K562 (cell line): ENCODE measurements around the gene GNG7. TPM values are rescaled to one million over a fixed set of nuclear protein-coding genes. Genes with fewer than 3 reads are reported as not detected.

Experiments used
- ATAC-seq: fragments of 200-7000 bp; cut with Tn5 transposase; 3 replicates; pipeline ENCODE4 v1.9.1; 2020; ENCODE audit warnings: moderate library complexity
- BruUV-seq: library from RNA; stranded (reverse); fragments of 400-500 nt; replicated peaks from 2 replicates; lab custom pipeline; 2021; lab: Mats Ljungman, UMichigan
- CTCF ChIA-PET: fragments of 300-600 bp; formaldehyde crosslinking; extraction: SDS; loops from one replicate; lab custom pipeline; 2021; ENCODE audit warnings: low intra/inter-chr PET ratio; lab: Yijun Ruan, JAX
- POLR2A ChIA-PET: fragments of 300-600, 350-650 bp; sonication (Branson Sonifier 250); formaldehyde crosslinking; extraction: SDS; loops from one replicate; lab custom pipeline; 2021; ENCODE audit warnings: antibody characterized with exemption, inconsistent platforms; lab: Yijun Ruan, JAX
- DNase-seq, 4 experiments: peaks; one replicate each; pipeline versions ENCODE4 v3.0.0 to v3.0.0-alpha.2; 2011 to 2018; ENCODE audit warnings: low spot score in 3 of 4, mixed read lengths in 3 of 4; ENCODE audit errors: extremely low read depth in 1 of 4
- FAIRE-seq: peaks from 2 replicates; lab custom pipeline; 2011; peaks lifted over from hg19 to GRCh38; lab: Jason Lieb, UNC
- H2AFZ ChIP-seq: 2 replicates; pipeline ENCODE4 v1.6.0; 2011; ENCODE audit warnings: low read depth, low read length, control low read depth, inconsistent platforms
- H3K27ac ChIP-seq: fragments of 200-600 bp; 3 replicates; pipeline ENCODE4 v1.8.0; 2011; ENCODE audit warnings: low read depth, mild to moderate bottlenecking, control low read depth, inconsistent platforms, low read length, moderate library complexity, mixed read lengths; ENCODE audit errors: extremely low read depth
- H3K27me3 ChIP-seq, 2 experiments: fragments of 300-600 bp in 1 of 2; 2 replicates in 1 of 2; 3 replicates in 1 of 2; pipeline versions ENCODE4 v1.6.0 to v1.8.0; 2011; ENCODE audit warnings: inconsistent platforms in 2 of 2, low read length in 2 of 2, mild to moderate bottlenecking in 1 of 2, mixed read lengths in 1 of 2, moderate library complexity in 1 of 2; ENCODE audit not compliant: control insufficient read depth in 2 of 2, insufficient read depth in 2 of 2
- H3K36me3 ChIP-seq: fragments of 300-600 bp; 3 replicates; pipeline ENCODE4 v1.8.0; 2011; ENCODE audit warnings: mild to moderate bottlenecking, low read length, inconsistent platforms; ENCODE audit not compliant: control insufficient read depth, insufficient read depth
- H3K4me1 ChIP-seq, 2 experiments: fragments of 200-600 bp in 1 of 2; replicated peaks in 1 of 2; 2 replicates in 1 of 2; 3 replicates in 1 of 2; pipeline versions ENCODE4 v1.5.1 to v1.8.0; 2011; ENCODE audit warnings: inconsistent platforms in 2 of 2, low read length in 2 of 2, mild to moderate bottlenecking in 1 of 2, mixed read lengths in 1 of 2, moderate library complexity in 1 of 2; ENCODE audit not compliant: control insufficient read depth in 2 of 2, insufficient read depth in 2 of 2
- H3K4me2 ChIP-seq: 2 replicates; pipeline ENCODE4 v1.6.1; 2011; ENCODE audit warnings: low read length, control low read depth, inconsistent platforms, mixed read lengths; ENCODE audit not compliant: insufficient read depth
- H3K4me3 ChIP-seq: fragments of 200-600 bp; sonication (generic), shearing (Covaris generic); 2 replicates; pipeline ENCODE4 v1.5.1; 2016; ENCODE audit warnings: control low read depth, inconsistent platforms
- H3K79me2 ChIP-seq: fragments of 200-600 bp; 3 replicates; pipeline ENCODE4 v1.8.0; 2011; ENCODE audit warnings: low read length, inconsistent platforms; ENCODE audit not compliant: control insufficient read depth, insufficient read depth
- H3K9ac ChIP-seq, 2 experiments: 2 replicates each; pipeline versions ENCODE4 v1.6.0 to v1.6.1; 2011; ENCODE audit warnings: low read depth in 2 of 2, low read length in 2 of 2, control low read depth in 1 of 2, inconsistent platforms in 1 of 2, mild to moderate bottlenecking in 1 of 2, mixed read lengths in 1 of 2; ENCODE audit not compliant: insufficient read depth in 1 of 2
- H3K9me1 ChIP-seq: one replicate; pipeline ENCODE4 v1.6.0; 2011; ENCODE audit warnings: inconsistent platforms, mild to moderate bottlenecking, low read length, moderate library complexity; ENCODE audit not compliant: control insufficient read depth, insufficient read depth
- H3K9me3 ChIP-seq: replicated peaks from 2 replicates; pipeline ENCODE4 v1.5.1; 2011; ENCODE audit warnings: low read depth, low read length, inconsistent platforms; ENCODE audit not compliant: control insufficient read depth, insufficient read depth
- H4K20me1 ChIP-seq: replicated peaks from 2 replicates; pipeline ENCODE4 v1.6.1; 2011; ENCODE audit warnings: low read length, inconsistent platforms, mixed read lengths; ENCODE audit not compliant: control insufficient read depth, insufficient read depth
- BHLHE40 ChIP-seq: IDR thresholded peaks from 2 replicates; pipeline ENCODE4 v1.6.1; 2011; ENCODE audit warnings: low read length, improper control_type of control experiment
- EGR1 ChIP-seq: fragments of 450-650 bp; conservative IDR thresholded peaks from 2 replicates; pipeline ENCODE4 v1.6.1; 2017; ENCODE audit warnings: mild to moderate bottlenecking
- NFIC ChIP-seq: fragments of 450-650 bp; IDR thresholded peaks from 2 replicates; pipeline ENCODE4 v1.6.1; 2017; ENCODE audit warnings: mild to moderate bottlenecking, inconsistent platforms
- RAD51 ChIP-seq: fragments of 450-650 bp; IDR thresholded peaks from 2 replicates; pipeline ENCODE4 v1.7.1; 2016; ENCODE audit warnings: low read depth, mild to moderate bottlenecking, borderline replicate concordance
- SETDB1 ChIP-seq: IDR thresholded peaks from one replicate; pipeline ENCODE4 v1.6.1; 2012; ENCODE audit warnings: low read length, control low read depth, inconsistent platforms
- ZNF165 ChIP-seq: fragments of 250-450 bp; sonication (Bioruptor Pico); IDR thresholded peaks from 2 replicates; pipeline ENCODE4 v1.4.0; 2020; ENCODE audit warnings: borderline replicate concordance
- WGBS: fragments of 100-300 bp; shearing (Covaris generic); methylation state at CpG from one replicate; pipeline ENCODE4 v1.1.6; 2016; ENCODE audit warnings: low coverage, mixed read lengths; ENCODE audit not compliant: insufficient coverage; ENCODE audit errors: missing lambda C conversion rate; 5-methylcytosine and 5-hydroxymethylcytosine counted together
- in situ Hi-C: fragments of 300-500 bp; cut with MboI; formaldehyde crosslinking; loops from 4 replicates; pipeline ENCODE4 v1.15.0; 2018; ENCODE audit warnings: inconsistent platforms, mixed read lengths
- intact Hi-C: fragments of 100-400 bp; cut with micrococcal nuclease; formaldehyde crosslinking; loops from 2 replicates; pipeline ENCODE4 v1.14.2; 2022
- polyA plus RNA-seq, 8 experiments: library from polyadenylated mRNA; depleted of rRNA in 4 of 8; stranded (reverse) in 5 of 8; unstranded in 3 of 8; fragments of >200 nt; fragmentation: Nextera tagmentation in 2 of 8; fragmentation: Illumina TruSeq in 1 of 8; extraction: Ambion mirVana in 2 of 8; extraction: Trizol in 1 of 8; gene quantifications; 2 replicates each; pipeline versions ENCODE4 v1.2.1 to v1.2.3, GENCODE V29; 2011 to 2014; ENCODE audit warnings: inconsistent platforms in 1 of 8, missing spikeins in 1 of 8
- total RNA-seq, 7 experiments: library from RNA; depleted of rRNA in 6 of 7; stranded (reverse); fragments of >200 nt in 6 of 7; fragmentation: Illumina TruSeq in 2 of 7; extraction: Trizol in 2 of 7; gene quantifications; 2 replicates each; pipeline versions ENCODE4 v1.2.1 to v1.2.3, GENCODE V29; 2011 to 2021; ENCODE audit warnings: low replicate concordance in 1 of 7

Gene GNG7
- total and polyA plus RNA-seq, 9 of the 15 experiments (the other 6 are each of a cell fraction or from before 2014, with no cell fraction given), result 0.01 to 0.20 (median 0.06) TPM; not detected in 1

GRCh38 chr19:2608602-2608922, 93.9 kb downstream of the GNG7 start (continued):
- no peak for TF ChIP-seq SETDB1

- 8% methylated on average over 38 of the region's 47 CpGs for WGBS
- Histone ChIP-seq H3K27ac (no peak overlapping the region), H3K9me3 (no peaks in the 10 kb centered on the region), H4K20me1 (no peaks in the 10 kb centered on the region), H3K4me1 (peaks cover 0 to 20% of the 10 kb centered on the region in 2 experiments; a peak in 2 of 5 replicates), H3K4me2 (no peak overlapping the region), H3K79me2 (no peaks in the 10 kb centered on the region), H3K27me3 (peaks cover 22 to 51% of the 10 kb centered on the region in 2 experiments; a peak in 4 of 5 replicates), H3K36me3 (no peaks in the 10 kb centered on the region), H3K9ac (no peak overlapping the region), H3K4me3 (no peak overlapping the region)
- in situ Hi-C loops (loop anchor here (10.0 kb wide), 1 partner anchor 453 kb away; the partner anchor contains the start of gene AP3D1), intact Hi-C loops (no loop called here)
- CTCF ChIA-PET, result interaction anchor here (0.5 to 1.2 kb wide), 2 partner anchors 131 to 134 kb away, joined by 3 to 4 read pairs; no protein-coding TSS in a partner anchor
- no peak for FAIRE-seq
- no peak for DNase-seq
- POLR2A ChIA-PET, result no interaction called here
- BruUV-seq, result no TSS peak
- 0 out of 2 replicates have a peak, but pooled peaks have one; percentile 18 for TF ChIP-seq BHLHE40
- TF ChIP-seq ZNF165 (CRISPR knock-in tag), result no peak
- no peak for TF ChIP-seq RAD51
- peak; percentile 30; the same call in 1 of the 2 replicates for TF ChIP-seq EGR1
- peak; percentile 86 for TF ChIP-seq NFIC
- TF ChIP-seq, all 486 proteins: peak for 3
- no peak overlapping the region for H2AFZ ChIP-seq
- H3K9me1 ChIP-seq, result no peaks in the 10 kb centered on the region
- no peak for ATAC-seq
Measured at GRCh38 chr19:2607712-2608601, 94.5 kb downstream of the GNG7 start.
